Kidney tubule cell (primary cell): ENCODE measurements around the gene SCN1A.
A peak's percentile ranks its signal among the peaks of the same experiment; 100 is the strongest.
"Not testable (repeated sequence)": the region's sequence is repeated elsewhere in the genome, so short reads cannot be mapped to it uniquely, and the experiment has no call there.

Experiments used
- DNase-seq: peaks from one replicate; pipeline ENCODE4 v3.0.0-alpha.2; 2018; ENCODE audit warnings: low spot score

Gene SCN1A

DNA sequence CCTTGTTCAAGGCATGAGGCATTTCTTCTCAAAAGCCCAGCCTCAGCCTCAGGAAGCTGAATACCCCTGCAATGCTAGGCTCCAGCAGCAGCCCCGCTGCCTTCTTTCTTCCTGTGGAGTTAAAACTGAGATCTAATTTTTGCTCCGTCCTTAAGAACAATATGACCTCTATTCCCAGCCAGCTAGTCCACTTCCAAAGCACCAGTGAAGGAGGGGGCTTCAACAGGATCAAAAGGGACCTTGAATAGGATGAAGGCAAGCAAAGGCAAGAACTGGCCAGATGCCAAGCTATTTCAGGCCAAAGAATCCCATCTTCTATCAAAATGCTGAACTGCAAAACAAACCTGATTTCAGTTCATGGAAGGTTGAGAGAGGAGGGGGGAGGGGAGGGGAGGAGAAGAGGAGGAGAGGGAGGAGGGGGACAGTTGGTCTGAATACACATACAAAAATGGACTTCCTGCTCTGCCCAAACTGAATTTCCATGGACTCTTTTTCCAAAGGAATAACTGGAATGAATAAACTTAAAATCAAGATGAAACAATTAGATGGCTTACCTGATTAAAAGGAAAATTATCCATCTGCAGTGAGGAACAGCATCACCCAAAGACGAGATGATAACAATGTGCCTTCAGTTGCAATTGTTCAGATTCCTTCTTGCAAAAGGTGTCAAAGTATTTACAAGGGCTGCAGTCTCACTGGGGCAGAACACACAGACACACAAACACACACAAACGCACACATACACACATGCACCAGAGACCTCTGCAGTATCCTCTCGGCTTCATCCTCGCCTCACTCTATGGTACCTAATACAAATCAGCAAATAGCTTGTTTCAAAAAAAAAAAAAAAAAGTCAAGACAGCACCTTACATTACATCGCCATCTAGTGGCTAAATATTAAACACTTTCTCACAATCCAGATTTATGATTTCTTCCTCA is at the start of gene SCN1A:
SCN1A (minus strand) TSS at position 804 of the 939 bp plus-strand sequence. CDS start 54,399 bp downstream, outside the sequence.
- DNase-seq = peak; percentile 47

DNA sequence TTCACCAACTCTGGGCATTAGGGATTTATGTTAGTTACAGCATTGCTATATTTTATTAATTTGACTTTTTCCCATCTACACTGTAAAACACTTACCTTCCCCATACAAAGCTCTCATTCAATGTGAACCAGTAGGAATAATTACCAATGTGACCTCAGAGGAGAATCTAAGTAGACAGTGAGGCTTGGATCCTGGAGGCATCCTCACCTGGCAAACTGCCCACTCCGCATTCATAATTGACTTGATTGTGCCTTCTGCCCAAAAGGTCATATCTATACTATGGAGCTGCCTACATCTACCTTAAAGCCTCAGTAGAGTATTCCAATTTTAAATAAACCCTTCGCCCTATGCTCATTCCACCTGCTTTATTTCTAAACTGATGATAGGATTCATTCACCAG is 45.4 kb upstream of the SCN1A start:
- DNase-seq = no peak

DNA sequence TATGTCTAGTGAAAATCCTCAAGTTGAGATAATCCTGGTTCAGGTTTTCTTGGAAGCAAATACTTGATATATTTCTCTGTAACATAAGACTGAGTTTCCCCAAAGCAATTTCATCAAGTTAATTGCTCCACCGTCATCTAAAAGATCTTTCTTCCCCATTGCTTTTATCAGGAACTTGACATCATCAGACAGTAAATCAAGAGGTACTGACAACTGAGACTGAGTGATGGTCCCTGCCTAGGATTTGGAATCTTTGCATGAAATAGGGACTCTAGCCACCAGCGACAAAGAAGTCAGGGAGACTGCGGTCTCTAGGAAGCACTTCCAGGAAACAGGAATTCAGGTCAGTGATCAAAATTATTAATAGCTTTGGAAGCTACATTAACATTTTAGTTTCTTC is 43.4 kb upstream of the SCN1A start:
- DNase-seq = no peak

DNA sequence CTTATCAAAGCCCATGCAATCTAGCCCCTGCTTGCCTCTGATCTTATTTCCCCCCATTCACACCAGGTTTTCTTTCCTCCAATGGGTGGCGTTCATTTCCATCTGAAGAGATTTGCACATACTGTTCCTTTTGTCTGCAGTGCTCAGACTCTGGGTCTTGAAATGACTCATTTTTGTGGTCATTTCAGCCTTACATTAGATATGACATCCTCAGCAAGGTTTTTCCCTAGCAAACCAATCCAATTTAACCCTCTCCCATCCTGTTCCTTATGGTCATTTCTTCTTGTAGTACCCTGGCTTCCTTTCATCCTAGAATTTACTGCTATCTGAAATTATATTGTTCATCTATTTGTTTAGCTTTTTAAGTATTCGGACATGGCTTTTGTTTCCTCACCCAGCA is 42.5 kb upstream of the SCN1A start:
- peak; percentile 38 for DNase-seq

DNA sequence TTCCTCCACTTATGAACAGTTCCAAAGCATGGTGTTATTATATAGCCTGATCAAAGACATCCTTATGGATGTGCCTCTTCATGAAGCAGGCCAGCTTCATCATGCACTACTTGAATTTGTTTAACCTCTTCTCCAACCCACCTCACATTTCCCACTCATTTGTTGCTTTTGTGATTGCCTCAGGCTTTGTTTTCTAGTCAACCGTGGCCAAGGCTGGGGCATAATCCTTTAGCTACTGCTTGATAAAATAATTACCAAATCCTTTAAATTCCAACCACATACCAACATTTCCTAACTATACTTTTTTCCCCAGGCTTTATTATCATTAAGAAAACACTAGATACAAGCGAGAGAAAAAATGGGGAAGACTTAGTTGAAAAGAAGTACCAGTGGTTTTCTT is 39.6 kb upstream of the SCN1A start:
- peak; percentile 15 for DNase-seq

DNA sequence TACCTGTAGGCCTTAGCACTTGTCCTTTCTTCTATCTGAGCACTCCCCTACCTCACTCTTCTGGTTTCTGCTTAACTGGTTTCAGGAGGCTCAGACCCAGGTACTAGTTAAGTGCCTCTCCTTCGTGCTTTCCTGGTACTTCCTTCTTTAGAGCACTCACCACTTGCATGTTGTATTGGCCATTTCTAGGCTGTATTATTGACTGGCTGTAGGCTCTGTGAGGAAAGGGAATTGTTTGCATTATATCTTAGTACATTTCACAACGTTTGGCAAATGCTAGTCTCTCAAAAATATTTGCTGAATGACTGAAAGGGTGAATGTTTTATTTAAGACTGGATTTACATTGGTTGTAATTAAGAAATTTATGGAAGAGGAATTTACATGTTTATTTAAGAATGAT is 36.0 kb upstream of the SCN1A start:
- no peak for DNase-seq

DNA sequence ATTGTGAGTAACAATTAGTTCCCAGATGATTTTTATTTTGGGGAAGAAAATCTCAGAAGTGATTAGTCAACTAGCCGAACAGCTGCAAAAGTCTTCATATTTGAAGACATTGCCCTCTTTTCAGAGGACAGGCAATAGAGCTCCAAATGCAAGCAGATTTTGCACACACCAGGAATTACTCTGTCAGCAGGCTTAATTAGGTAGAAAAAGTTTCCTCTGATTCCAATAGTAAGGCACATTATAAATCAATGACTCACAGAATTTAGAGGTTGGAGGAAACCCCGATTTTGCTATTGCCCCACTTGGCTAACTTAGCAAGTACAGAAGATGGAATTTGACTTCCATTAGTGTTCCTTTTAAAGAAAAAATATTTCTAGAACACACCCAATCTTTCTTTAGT is 30.7 kb upstream of the SCN1A start:
- no peak for DNase-seq

DNA sequence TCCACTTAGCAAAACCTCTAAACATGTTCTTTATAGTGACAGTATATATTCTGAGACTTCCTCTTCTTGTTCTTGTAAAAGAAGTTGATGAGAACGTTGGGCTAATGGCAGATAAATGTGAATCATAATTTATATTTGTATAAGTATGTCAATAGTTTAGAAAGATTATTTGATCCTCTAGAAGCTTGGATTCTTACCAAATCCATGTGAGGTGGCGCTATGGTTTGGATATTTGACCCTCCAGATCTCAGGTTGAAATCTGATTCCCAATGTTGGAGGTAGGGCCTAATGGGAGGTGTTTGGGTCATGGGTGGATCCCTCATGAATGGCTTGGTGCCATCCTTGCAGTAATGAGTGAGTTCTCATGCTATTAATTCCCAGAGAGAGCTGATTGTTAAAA is 29.8 kb upstream of the SCN1A start:
- no peak for DNase-seq

DNA sequence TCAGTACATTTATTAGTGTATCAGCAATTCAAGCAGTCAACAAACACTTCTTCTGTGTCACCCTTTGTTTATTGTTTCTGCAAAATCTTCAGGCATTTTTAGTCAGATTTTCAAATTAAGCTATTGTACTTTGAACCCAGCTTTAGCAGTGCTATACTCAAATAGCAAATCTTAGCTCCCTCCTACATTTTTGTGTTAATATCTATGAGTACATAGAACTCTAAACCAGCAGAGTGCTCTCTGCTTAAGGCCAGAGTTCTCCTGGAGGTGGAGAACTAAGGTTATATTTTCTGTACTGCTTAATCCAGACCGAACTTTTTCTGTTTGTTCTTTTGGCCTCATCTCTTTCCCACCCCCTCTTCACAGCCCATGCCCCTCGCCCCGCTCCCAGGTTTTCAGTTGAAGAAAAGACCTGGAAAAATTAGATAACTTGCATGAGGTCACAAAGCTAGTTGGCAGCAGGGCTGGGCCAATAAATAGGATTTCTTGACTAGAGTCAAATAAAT is 29.2 kb upstream of the SCN1A start:
- DNase-seq = no peak

DNA sequence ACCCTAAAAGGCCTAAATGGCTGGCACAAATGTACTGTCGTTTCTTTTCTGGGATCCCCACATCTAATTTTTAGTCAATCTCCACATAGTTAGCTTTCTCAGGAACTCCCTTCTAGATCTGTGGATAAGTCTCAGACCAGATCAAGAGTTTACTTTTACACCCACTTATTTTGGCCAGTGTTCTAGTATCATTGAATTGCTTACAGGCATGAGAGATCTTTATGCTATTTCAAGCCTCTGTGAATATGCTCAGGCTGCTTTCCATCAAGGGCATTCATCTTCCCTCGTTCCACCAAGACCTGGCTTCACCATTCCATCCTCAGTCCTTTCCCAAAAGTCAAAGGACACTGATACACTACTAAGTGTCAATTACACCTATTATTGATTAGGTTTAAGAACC is 27.8 kb upstream of the SCN1A start:
- DNase-seq = no peak

DNA sequence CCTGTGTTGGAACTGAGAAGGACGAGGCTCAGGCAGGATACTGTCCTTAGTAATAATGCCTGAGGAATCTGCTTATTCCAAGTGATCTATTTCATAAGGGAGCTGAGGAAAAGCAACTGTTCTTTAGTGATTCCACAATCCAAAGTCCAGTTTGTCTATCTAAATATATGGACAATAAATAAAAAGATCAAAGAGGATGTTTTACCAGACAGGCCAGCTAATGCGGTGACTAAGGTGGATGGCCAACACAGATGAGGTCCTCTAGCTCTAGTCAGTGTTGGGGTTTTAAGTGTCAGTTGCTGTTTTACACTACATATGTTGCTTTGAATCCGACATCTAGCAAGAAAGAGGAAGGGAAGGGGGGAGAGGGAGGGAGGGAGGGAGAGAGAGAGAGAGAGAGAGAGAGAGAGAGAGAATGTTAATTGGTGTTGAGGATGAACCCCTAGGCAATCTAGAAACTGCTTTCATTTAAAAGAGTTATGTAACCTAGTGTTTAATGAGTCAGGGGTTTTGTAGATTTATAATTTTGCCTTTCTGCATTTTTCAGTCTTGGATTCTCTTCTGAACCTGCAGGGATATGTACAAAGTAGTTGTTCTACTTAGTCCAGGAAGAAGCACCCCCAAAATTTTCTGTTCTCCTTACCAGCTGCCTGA is 27.0 kb upstream of the SCN1A start:
- no peak for DNase-seq

DNA sequence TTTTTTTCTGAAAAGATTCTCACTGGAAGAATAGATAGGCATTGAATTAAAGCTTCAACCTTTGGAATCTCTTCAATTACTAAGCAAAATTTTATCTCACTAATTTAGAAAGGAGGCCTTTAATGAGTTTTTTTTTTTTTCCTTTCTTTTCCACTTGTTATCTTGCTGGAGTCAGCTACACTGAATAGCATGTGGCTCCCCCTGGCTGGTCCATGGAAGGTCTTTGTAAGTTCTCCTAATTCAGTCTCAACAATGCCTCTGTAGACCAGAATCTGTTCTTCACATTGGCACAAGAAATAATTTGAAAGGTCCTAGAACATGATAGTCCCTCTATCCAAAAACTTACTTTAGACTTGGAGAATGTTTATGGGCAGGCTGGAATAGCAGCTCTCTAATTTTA is 24.2 kb upstream of the SCN1A start:
- no peak for DNase-seq

DNA sequence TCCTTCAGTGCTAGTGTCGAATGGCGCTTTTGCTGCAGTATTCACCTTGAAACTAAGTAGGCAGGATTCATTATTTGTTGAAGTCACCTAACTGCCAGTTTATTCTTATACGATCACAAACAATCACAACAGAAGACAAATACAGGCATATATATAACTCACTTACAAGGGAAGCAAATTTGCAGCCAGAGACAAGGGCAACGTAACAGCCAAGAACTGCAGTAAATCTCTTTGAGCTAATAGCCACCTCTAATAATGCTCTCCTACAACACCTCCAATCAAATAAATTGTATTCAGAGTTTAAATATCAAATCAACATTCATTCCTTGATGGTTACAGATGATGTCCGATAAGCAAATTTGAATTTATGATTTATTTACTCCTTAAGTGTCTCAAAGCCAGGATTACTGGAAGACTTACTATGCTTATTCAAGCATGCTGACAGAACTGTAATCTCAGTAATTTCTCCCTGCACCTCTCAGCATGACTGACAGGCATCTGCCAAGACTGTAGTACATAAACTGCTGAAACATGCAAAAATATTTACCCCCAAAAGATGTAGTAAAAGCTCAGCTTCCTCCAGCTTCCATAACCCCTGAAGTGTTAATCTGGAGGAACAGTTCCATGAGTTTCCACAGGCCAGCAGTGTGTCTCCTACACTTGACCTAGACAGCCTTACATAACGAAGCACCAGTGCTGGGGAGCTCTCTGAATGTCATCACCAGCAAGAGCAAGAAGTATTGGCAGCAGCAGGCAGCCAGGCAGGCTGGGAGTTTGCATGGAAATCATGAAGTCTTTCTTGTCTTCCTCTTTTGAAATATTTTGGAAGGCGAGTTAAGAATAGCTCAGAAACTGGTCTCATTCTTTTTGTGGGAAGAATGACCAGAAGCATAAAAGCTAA is 20.9 kb upstream of the SCN1A start:
- no peak for DNase-seq

DNA sequence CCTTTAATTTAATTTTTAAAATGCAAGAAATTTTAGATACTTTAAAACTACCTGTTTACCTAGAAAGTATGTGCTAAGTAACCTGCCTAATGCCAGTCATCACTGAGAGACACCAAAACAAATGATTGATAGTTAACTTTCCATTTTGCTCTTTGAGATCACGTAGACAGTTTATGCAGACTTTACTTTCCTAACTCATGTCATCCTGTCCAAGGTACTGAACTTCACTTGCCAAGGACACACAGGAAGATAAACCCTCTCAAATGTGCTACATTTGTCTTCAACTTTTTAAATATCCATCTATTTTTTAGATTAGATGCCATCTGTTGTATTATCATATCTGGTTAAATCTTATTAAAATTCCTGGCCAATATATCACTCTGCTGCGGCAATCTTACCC is 20.1 kb upstream of the SCN1A start:
- no peak for DNase-seq

DNA sequence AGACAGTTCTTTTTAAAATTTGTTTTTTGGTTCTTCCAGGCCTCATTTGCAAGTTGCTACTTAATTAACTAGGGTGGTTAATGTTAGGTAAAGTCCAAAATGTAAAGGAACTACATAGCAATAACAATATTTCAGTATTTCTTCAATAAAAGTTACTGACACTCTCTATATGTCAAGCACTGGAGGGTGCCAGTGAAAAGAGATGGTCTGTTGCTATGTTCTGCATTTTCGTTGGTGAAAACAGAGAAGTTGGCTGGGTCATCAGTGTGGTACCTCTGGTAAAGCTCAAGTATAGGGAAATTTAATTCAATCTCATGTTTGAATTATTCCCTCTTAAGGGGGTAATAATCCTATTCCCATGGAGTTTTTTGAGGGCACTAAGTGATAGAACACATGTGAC is 16.3 kb upstream of the SCN1A start:
- no peak for DNase-seq

DNA sequence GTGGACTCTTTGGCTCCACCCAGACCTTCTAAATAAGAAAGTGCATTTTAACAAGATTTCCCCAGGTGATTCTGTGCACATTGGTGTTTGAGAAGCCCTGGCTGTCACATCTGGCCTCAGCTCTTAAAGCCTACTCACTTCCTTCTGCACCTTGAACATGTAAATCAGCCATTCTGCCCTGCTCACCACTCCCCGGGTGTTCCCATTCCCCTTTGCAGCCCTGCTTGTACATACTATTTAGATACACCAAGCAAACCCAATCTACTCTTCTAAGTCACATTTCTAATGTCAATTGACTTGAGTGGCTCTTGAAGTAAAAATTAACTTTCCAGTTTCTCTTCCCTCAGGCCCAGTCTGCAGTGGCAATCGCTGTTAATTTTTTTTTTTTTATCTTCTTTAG is 13.1 kb upstream of the SCN1A start:
- no peak for DNase-seq

DNA sequence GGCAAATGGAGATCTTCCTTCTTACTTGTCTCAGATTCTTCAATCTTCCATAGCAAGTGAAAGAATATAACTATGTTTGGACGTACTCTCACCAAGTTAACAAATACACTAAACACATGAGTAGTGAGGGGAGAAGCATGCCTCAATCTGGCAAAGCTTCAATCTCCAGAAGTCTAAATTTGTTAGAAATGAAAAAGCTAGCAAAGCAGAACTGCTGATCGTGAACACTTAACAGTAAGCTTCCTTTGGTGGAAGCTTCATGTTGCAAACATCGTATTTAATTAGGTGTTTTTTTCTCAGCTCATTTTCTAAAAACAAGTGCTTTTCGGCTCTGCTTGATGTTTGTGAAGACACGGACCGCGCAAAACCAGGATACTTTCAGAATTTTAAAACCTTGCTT is 12.7 kb upstream of the SCN1A start:
- DNase-seq = no peak

DNA sequence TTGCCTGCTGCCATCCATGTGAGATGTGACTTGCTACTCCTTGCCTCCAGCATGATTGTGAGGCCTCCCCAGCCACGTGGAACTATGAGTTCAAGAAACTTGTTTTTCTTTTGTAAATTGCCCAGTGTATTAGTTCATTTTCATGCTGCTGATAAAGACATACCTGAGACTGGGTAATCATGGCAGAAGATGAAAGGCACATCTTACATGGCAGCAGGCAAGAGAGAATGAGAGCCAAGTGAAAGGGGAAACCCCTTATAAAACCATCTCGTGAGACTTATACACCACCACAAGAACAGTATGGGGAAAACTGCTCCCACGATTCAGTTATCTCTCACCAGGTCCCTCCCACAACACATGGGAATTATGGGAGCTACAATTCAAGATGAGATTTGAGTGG is 11.7 kb upstream of the SCN1A start:
- DNase-seq = not testable (repeated sequence)

DNA sequence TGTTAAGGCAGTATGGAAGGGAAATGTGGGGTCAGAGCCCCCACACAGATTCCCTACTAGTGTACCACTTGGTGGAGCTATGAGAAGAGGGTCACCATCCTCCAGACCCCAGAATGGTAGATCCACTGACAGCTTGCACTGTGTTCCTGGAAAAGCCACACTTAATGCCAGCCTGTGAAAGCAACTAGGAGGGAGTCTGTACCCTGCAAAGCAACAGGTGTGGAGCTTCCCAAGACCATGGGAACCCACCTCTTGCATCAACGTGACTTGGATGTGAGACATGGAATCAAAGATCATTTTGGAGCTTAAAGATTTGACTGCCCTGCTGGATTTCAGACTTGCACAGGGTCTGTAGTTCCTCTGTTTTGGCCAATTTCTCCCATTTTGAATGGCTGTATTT is 10.8 kb upstream of the SCN1A start:
- no peak for DNase-seq

DNA sequence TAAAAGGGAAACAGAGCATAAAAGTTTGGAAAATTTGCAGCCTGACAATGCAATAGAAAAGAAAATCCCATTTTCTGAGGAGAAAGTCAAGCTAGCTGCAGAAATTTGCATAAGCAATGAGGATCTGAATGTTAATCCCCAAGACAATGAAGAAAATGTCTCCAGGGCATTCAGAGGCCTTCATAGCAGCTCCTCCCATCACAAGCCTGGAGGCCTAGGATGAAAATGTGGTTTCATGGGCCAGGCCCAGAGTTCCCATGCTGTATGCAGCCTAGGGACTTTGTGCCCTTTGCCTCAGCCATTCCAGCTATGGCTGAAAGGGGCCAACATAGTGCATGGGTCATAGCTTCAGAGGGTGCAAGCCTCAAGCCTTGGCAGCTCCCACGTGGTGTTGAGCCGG is 10.3 kb upstream of the SCN1A start:
- DNase-seq = no peak

DNA sequence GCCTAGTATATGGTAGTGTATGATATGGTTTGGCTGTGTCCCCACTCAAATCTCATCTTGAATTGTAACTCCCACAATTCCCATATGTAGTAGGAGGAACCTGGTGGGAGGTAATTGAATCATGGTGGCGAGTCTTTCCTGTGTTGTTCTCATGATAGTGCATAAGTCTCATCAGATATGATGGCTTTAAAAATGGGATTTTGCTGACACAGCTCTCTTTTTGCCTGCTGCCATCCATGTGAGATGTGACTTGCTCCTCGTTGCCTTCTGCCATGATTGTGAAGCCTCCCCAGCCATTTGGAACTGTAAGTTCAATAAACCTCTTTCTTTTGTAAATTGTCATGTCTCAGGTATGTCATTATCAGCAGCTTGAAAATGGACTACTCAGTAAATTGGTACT is 9.5 kb upstream of the SCN1A start:
- no peak for DNase-seq

DNA sequence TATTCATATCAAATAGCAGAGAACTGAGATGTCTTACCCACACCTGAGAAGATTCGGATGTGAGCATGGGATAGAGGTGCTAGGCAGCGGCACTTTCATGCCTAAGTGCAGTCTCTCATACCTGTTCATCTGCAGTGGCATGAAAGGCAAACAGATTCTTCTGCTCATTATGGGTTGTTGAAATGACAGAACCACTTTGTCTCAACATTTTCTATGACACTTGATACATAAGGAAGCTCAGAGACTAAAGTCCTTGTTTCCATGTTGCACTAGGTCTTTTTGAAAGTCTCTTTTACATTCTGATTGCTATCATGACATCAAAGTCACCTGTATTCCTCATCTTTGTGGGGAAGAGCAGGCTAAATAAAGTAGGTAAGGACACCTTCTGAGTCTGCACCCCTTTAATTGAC is 8.0 kb upstream of the SCN1A start:
- DNase-seq = no peak
